ENCODE results near the gene FLT3LG.

GRCh38 chr19:49491030-49491803 is 17.2 kb downstream of the FLT3LG start:
- no peak for TF ChIP-seq EZH2phosphoT487 (IDR thresholded peaks at IDR 0.05; ENCODE audit: insufficient read depth, low read depth)
- no peak for TF ChIP-seq EZH2 (IDR thresholded peaks at IDR 0.05; ENCODE audit: insufficient read depth, poor library complexity, severe bottlenecking)

All from GM23248 (cell line).